Ovary (tissue), 3 donors: ENCODE data around the gene TET1.

Experiments used
- POLR2A ChIP-seq: fragments of 450-650 bp; IDR thresholded peaks from one replicate; pipeline ENCODE4 v1.6.1; 2017; ENCODE audit warnings: antibody characterized with exemption, mild to moderate bottlenecking, moderate library complexity
- TF ChIP-seq, protein P1 (sequence below), 3 donors: fragments of 450-650 bp in 2 of 3; fragments of 200-600 bp in 1 of 3; IDR thresholded peaks; one replicate each; pipeline versions ENCODE4 v1.5.1 to v1.8.0; 2016 to 2022; ENCODE audit warnings: antibody characterized with exemption in 3 of 3, mild to moderate bottlenecking in 1 of 3
- donor health status: DM: no; HTN: no; CAD: no.

DNA sequence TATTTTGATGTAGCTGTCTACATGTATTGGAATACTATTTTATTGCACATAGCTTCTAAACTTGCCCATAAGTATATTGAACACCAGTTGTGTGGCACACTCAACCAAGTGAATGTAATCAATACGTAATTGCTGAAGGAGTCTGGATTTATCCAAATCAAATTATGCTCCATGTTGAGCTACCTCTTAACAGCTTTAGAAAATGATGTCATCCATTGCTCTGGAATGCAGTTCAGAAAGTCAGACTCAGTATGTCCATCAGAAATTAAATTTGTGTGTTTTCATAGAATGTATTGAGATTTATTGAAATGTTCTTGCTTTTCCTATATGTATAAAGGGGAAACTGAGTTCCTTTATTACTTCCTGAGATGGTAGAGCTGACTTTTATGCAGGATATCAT, 135.9 kb downstream of the TET1 start:
- no peak for TF ChIP-seq POLR2A
- TF ChIP-seq, protein P1, sequence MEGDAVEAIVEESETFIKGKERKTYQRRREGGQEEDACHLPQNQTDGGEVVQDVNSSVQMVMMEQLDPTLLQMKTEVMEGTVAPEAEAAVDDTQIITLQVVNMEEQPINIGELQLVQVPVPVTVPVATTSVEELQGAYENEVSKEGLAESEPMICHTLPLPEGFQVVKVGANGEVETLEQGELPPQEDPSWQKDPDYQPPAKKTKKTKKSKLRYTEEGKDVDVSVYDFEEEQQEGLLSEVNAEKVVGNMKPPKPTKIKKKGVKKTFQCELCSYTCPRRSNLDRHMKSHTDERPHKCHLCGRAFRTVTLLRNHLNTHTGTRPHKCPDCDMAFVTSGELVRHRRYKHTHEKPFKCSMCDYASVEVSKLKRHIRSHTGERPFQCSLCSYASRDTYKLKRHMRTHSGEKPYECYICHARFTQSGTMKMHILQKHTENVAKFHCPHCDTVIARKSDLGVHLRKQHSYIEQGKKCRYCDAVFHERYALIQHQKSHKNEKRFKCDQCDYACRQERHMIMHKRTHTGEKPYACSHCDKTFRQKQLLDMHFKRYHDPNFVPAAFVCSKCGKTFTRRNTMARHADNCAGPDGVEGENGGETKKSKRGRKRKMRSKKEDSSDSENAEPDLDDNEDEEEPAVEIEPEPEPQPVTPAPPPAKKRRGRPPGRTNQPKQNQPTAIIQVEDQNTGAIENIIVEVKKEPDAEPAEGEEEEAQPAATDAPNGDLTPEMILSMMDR (IDR thresholded peaks at IDR 0.05) = no peak
